Right renal pelvis (tissue), 4 donors: ENCODE measurements around the gene FTMT. TPM values are rescaled to one million over a fixed set of nuclear protein-coding genes. Genes with fewer than 3 reads are reported as not detected.

ENCODE experiments used
- polyA plus RNA-seq, 4 donors: library from polyadenylated mRNA; unstranded; fragments of 120-200 nt; gene quantifications; one replicate each; pipeline ENCODE4 v1.2.1, GENCODE V29; 2013; ENCODE audit not compliant: insufficient read length in 4 of 4

FTMT gene
- polyA plus RNA-seq, 4 donors, result not detected

Other genes starting within 250 kb of the FTMT start
- 10 to 100 TPM; 19.0 to 25.2 (median 21.9) TPM for gene SRFBP1, start 110.1 kb downstream of the FTMT start, polyA plus RNA-seq
- 10 to 100 TPM; 40.7 to 71.8 (median 42.5) TPM for gene LOX, start 226.4 kb downstream of the FTMT start, polyA plus RNA-seq